Dendritic cell treated with granulocyte-macrophage colony-stimulating factor and Interleukin-4, amounts not matched to agents 40 ng/mL and 50 ng/mL, for 4 days (primary cell): ENCODE measurements around the gene CCDC51.
A peak's percentile ranks its signal among the peaks of the same experiment; 100 is the strongest.
"Not testable (repeated sequence)": the region's sequence is repeated elsewhere in the genome, so short reads cannot be mapped to it uniquely, and the experiment has no call there.

Experiments
- H3K27ac Mint-ChIP-seq: one replicate; pipeline ENCODE4 v1.8.0; 2022; ENCODE audit warnings: mild to moderate bottlenecking, mixed read lengths
- H3K27me3 Mint-ChIP-seq: one replicate; pipeline ENCODE4 v1.8.0; 2022; ENCODE audit warnings: mild to moderate bottlenecking, mixed read lengths
- H3K36me3 Mint-ChIP-seq: one replicate; pipeline ENCODE4 v1.8.0; 2022; ENCODE audit warnings: low read depth, mixed read lengths
- H3K4me1 Mint-ChIP-seq: one replicate; pipeline ENCODE4 v1.8.0; 2022; ENCODE audit warnings: low read depth, mixed read lengths
- H3K4me3 Mint-ChIP-seq: one replicate; pipeline ENCODE4 v1.8.0; 2022; ENCODE audit warnings: mild to moderate bottlenecking, moderate library complexity, mixed read lengths
- H3K9me3 Mint-ChIP-seq: one replicate; pipeline ENCODE4 v1.8.0; 2022; ENCODE audit warnings: mixed read lengths
- intact Hi-C: fragments of 100-400 bp; cut with micrococcal nuclease; formaldehyde crosslinking; loops from one replicate; pipeline ENCODE4 v1.15.0; 2022

The CCDC51 gene

DNA sequence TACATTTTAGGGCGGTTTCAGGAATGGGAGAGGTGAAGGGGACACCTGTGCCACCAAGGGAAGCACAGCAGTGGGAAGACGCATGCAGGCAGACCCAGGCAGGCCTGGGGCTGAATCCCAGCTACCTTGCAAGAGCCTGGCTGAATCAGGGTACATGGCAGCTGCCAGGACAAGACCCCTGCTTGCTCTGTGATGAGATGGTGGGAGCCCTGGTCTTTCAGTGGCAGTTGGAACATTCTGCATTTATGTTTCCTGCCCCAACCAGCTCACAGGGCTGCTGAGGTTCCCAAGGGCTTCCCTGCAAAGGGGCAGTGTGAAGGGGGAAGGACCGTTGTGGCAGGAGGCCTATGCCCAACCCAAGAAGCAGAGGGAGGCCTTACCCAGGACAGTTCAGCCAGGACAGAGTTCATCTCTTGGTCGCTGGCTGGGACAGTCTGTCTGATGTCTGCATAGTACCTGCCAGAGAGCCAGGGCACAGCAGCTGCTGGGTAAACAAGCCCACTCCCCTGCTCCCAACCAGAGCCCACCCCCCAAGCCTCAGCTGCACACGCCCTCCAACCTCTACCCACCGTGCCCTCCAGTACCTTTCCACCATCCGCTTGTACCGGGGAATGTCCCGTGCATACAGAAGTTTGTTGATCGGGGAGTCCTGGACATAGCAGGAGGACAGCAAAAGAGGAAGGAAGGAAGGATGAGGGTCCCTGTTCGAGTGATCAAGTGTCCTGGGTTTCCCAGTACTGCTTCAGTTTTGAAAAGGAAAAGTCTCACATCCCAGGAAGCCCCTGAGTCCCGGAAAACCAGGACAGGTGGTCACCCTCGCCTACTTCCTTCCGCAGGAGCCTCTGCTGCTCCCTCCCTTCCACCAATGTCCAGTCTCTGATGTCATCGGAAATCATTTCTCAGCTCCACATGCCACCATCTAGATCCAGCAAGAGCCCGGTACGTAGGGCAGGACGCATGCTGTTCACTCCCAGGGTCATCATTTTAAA is 33.2 kb downstream of the CCDC51 start:
- intact Hi-C loops: no loop called here
- Mint-ChIP-seq H3K9me3 (no peaks in the 10 kb centered on the region), H3K27ac (no peak overlapping the region), H3K4me1 (no peaks in the 10 kb centered on the region), H3K27me3 (no peaks in the 10 kb centered on the region), H3K4me3 (no peak overlapping the region), H3K36me3 (no peaks in the 10 kb centered on the region)

DNA sequence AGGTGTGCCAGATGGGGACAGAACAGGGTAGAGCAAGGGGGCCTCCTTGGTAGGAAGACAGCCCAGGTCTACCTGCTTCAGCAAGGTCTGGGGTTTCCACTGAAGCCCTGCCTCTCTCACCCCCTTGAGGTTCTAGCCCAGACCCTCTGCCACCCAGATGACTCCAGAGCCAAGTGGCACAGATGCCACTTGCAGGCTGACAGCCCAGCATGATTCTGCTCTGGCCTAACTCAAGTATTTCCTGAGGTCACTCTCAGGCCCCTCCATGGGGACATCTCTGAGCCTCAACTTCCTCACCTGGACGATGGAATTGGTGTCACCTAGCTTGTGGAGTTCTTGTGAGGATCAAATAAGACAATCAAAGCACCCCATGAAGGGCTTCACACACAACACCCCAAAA is 33.9 kb downstream of the CCDC51 start:
- Mint-ChIP-seq H3K27me3 (no peaks in the 10 kb centered on the region), H3K4me3 (no peak overlapping the region), H3K9me3 (no peaks in the 10 kb centered on the region), H3K27ac (no peak overlapping the region), H3K36me3 (no peaks in the 10 kb centered on the region), H3K4me1 (no peaks in the 10 kb centered on the region)
- intact Hi-C loops: no loop called here

- Mint-ChIP-seq H3K27ac (no peak overlapping the region), H3K36me3 (no peaks in the 10 kb centered on the region), H3K27me3 (no peaks in the 10 kb centered on the region), H3K4me3 (no peak overlapping the region), H3K4me1 (no peaks in the 10 kb centered on the region), H3K9me3 (no peaks in the 10 kb centered on the region)
- intact Hi-C loops: no loop called here
These were observed 34.5 kb downstream of the CCDC51 start for GRCh38 chr3:48405343-48405881.

GRCh38 chr3:48404440-48405342 is 35.2 kb downstream of the CCDC51 start:
- H3K36me3 Mint-ChIP-seq: no peaks in the 10 kb centered on the region
- H3K9me3 Mint-ChIP-seq: no peaks in the 10 kb centered on the region
- no peaks in the 10 kb centered on the region for H3K27me3 Mint-ChIP-seq
- H3K4me3 Mint-ChIP-seq: no peak overlapping the region
- intact Hi-C loops: no loop called here
- no peak overlapping the region for H3K27ac Mint-ChIP-seq
- H3K4me1 Mint-ChIP-seq: no peaks in the 10 kb centered on the region

GRCh38 chr3:48403533-48404439 is 36.1 kb downstream of the CCDC51 start:
- intact Hi-C loops: no loop called here
- H3K4me3 Mint-ChIP-seq: no peak overlapping the region

DNA sequence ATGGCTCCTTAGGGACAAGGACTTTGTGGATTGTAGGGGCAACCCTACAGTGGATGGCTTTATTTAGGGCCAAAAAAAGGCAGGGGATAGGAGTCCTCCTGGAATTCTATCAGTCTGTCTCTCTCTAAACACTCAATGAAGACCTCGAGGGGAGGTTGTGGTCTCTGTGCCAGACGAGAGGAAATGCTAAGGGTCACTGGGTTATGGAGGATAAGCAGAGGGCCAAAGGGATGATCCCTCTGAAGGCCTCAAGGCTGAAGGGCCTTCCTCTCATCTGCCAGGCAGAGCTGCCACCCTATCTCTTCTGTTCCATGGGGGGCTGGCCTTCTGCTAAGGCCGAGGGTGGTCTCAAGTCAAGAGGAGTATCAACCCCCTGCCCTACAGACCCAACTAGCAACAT is 37.0 kb downstream of the CCDC51 start:
- no peaks in the 10 kb centered on the region for H3K36me3 Mint-ChIP-seq
- peaks cover under 1% of the 10 kb centered on the region for H3K4me1 Mint-ChIP-seq
- H3K27ac Mint-ChIP-seq: no peak overlapping the region
- H3K9me3 Mint-ChIP-seq: no peaks in the 10 kb centered on the region
- intact Hi-C loops: no loop called here
- no peak overlapping the region for H3K4me3 Mint-ChIP-seq
- no peaks in the 10 kb centered on the region for H3K27me3 Mint-ChIP-seq

More at GRCh38 chr3:48403533-48404439, 36.1 kb downstream of the CCDC51 start:
- Mint-ChIP-seq H3K27me3 (no peaks in the 10 kb centered on the region), H3K9me3 (no peaks in the 10 kb centered on the region), H3K4me1 (no peaks in the 10 kb centered on the region), H3K36me3 (no peaks in the 10 kb centered on the region), H3K27ac (no peak overlapping the region)

GRCh38 chr3:48402281-48402732 is 37.6 kb downstream of the CCDC51 start:
- Mint-ChIP-seq H3K9me3 (no peaks in the 10 kb centered on the region), H3K36me3 (no peaks in the 10 kb centered on the region), H3K27me3 (no peaks in the 10 kb centered on the region), H3K4me3 (no peak overlapping the region), H3K27ac (no peak overlapping the region), H3K4me1 (peaks cover 6% of the 10 kb centered on the region)
- intact Hi-C loops: no loop called here

- peaks cover 11% of the 10 kb centered on the region for H3K4me1 Mint-ChIP-seq
- H3K27ac Mint-ChIP-seq, H3K9me3 Mint-ChIP-seq, H3K4me3 Mint-ChIP-seq, H3K27me3 Mint-ChIP-seq, H3K36me3 Mint-ChIP-seq: not testable (repeated sequence)
- intact Hi-C loops: loop anchor here (1.0 kb wide), 1 partner anchor 35 kb away; no protein-coding TSS in a partner anchor
These were observed 38.5 kb downstream of the CCDC51 start for GRCh38 chr3:48401434-48401901.

GRCh38 chr3:48400824-48401433 is 39.0 kb downstream of the CCDC51 start:
- H3K36me3 Mint-ChIP-seq: no peaks in the 10 kb centered on the region
- H3K9me3 Mint-ChIP-seq: no peaks in the 10 kb centered on the region
- intact Hi-C loops: loop anchor here (1.0 kb wide), 1 partner anchor 35 kb away; no protein-coding TSS in a partner anchor
- H3K27ac Mint-ChIP-seq: no peak overlapping the region
- no peaks in the 10 kb centered on the region for H3K27me3 Mint-ChIP-seq
- peaks cover 11% of the 10 kb centered on the region for H3K4me1 Mint-ChIP-seq
- H3K4me3 Mint-ChIP-seq: no peak overlapping the region

DNA sequence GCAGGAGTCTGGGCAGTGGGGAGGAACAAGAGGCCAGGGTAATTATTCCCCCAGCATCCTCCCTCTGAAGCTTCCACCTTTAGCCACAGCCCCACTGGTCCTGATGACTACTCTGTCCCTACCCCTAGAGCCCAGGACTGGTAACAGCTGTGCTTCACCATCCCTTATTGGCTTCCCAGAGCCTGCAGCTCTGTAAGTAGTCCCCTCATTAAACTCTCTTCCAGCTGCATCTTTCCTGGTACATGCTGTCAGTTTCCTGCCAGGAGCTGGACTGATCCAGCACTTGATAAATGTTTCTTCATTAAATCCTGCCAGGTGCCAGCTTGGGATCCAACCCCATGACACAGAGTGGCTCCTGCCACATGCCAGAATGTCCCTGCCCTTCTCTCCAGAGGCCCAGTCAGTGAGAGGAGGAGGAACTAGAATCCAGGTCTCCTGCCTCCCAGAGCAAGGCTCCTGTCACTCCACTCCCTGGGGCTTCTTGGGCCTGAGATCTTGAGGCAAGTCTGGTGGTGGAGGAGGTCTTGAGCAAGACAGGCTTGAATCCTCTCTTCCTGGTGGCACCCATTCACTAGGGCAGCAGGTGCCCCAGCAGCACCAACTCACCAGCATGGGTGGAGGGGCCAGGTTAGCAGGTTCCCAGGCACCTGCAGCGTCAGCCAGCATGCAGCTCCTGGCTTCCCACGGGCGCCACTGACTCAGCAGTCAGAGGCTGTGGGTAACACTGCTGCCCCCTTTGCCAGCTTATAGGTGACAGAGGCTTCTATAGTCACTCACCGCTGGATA is 40.3 kb downstream of the CCDC51 start:
- Mint-ChIP-seq H3K36me3 (no peaks in the 10 kb centered on the region), H3K27me3 (no peaks in the 10 kb centered on the region), H3K4me3 (no peak overlapping the region), H3K4me1 (peaks cover 11% of the 10 kb centered on the region), H3K9me3 (no peaks in the 10 kb centered on the region), H3K27ac (peak overlapping the region; percentile 6)
- intact Hi-C loops: loop anchor here (10.0 kb wide), 1 partner anchor 125 kb away; no protein-coding TSS in a partner anchor

DNA sequence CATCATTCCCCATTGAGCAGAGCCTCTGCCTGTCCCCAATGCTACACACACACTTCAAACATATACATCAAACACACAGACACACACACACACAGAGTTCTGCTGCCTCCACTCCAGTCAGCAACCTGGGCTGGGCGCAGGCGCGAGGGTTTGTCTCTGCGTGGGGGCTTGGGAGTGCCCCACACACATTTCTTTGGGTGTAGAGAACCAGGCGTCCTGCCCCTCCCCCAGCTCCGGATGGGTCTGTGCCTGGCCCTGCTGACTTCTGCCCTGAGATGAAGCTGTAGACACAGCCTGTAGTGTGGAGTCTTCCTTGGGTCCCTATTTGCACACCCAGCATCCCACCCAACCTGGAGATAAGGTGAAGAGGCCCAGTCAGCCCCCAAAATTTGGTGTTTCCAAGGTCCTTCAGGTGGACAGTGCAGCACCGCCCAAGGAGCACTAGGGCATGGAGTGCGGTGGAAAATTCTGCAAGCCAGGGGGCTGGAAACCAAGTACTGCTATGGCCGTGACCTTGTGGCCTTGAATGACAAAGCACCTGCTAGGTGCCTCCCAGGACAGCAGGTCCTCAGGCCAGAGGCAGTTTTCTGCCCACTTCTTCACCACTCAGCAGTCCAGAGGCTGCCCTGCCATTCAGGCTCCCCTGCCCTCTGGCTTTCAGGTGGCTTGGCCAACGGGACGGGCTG is 41.1 kb downstream of the CCDC51 start:
- H3K4me3 Mint-ChIP-seq: no peak overlapping the region
- no peaks in the 10 kb centered on the region for H3K36me3 Mint-ChIP-seq
- no peaks in the 10 kb centered on the region for H3K27me3 Mint-ChIP-seq
- peak overlapping the region; percentile 6 for H3K27ac Mint-ChIP-seq
- no peaks in the 10 kb centered on the region for H3K9me3 Mint-ChIP-seq
- intact Hi-C loops: loop anchor here (10.0 kb wide), 1 partner anchor 124 kb away; no protein-coding TSS in a partner anchor
- peaks cover 11% of the 10 kb centered on the region for H3K4me1 Mint-ChIP-seq
